NCI-H2196 treated with DMSO at 0.1 percent for 48 hours (cell line): ENCODE data around the gene RGS3.
A peak's percentile ranks its signal among the peaks of the same experiment; 100 is the strongest.

ENCODE experiments used
- DNase-seq: peaks from one replicate; lab custom pipeline; 2025; ENCODE audit not compliant: unreplicated experiment; lab: John Stamatoyannopoulos, UW

The RGS3 gene

GRCh38 chr9:113598451-113598850 lies 134.9 kb downstream of the RGS3 start:
- DNase-seq: no peak

GRCh38 chr9:113598883-113599282 lies 135.4 kb downstream of the RGS3 start:
- no peak for DNase-seq

- no peak for DNase-seq
Observed at GRCh38 chr9:113599646-113600022, 136.1 kb downstream of the RGS3 start.

GRCh38 chr9:113600023-113600823 lies 136.7 kb downstream of the RGS3 start:
- DNase-seq: no peak

GRCh38 chr9:113600871-113601614 lies 137.5 kb downstream of the RGS3 start:
- DNase-seq: no peak

- no peak for DNase-seq
Observed at GRCh38 chr9:113601656-113602055, 138.1 kb downstream of the RGS3 start.

- DNase-seq: no peak
Observed at GRCh38 chr9:113602126-113603047, 138.9 kb downstream of the RGS3 start.

GRCh38 chr9:113603048-113603375 lies 139.5 kb downstream of the RGS3 start:
- no peak for DNase-seq

- no peak for DNase-seq
Observed at GRCh38 chr9:113603773-113604172, 140.2 kb downstream of the RGS3 start.

GRCh38 chr9:113604393-113604792 lies 140.9 kb downstream of the RGS3 start:
- no peak for DNase-seq

- no peak for DNase-seq
Observed at GRCh38 chr9:113606510-113606909, 143.0 kb downstream of the RGS3 start.

- no peak for DNase-seq
Observed at GRCh38 chr9:113608082-113608685, 144.7 kb downstream of the RGS3 start.

GRCh38 chr9:113609562-113610318 lies 146.2 kb downstream of the RGS3 start:
- peak; percentile 90 for DNase-seq

- no peak for DNase-seq
Observed at GRCh38 chr9:113611461-113612215, 148.1 kb downstream of the RGS3 start.

- no peak for DNase-seq
Observed at GRCh38 chr9:113612216-113612747, 148.8 kb downstream of the RGS3 start.

GRCh38 chr9:113612828-113613227 lies 149.3 kb downstream of the RGS3 start:
- no peak for DNase-seq

GRCh38 chr9:113613815-113614413 lies 150.4 kb downstream of the RGS3 start:
- DNase-seq: no peak

- no peak for DNase-seq
Observed at GRCh38 chr9:113614843-113615648, 151.5 kb downstream of the RGS3 start.
